Measurements from ENCODE around the gene DCX. TPM values are rescaled to one million over a fixed set of nuclear protein-coding genes. Genes with fewer than 3 reads are reported as not detected.

The DCX gene
- total and polyA plus RNA-seq, 2 of the 4 experiments (the other 2 are of a cell fraction) = not detected

- no peak overlapping the region for H3K56ac ChIP-seq (ENCODE audit: extremely low read depth, insufficient read depth, low read length)
- H3K9ac ChIP-seq (ENCODE audit: low read depth, low read length) = no peak overlapping the region
- no peak overlapping the region for H3K4me3 ChIP-seq (ENCODE audit: insufficient read depth, low read depth, low read length)
- H4K5ac ChIP-seq (ENCODE audit: low read depth, low read length) = no peak overlapping the region
- TF ChIP-seq USF2 (IDR thresholded peaks at IDR 0.05; ENCODE audit: low read depth, low read length) = no peak
- H3K23ac ChIP-seq (ENCODE audit: low read depth, low read length) = no peak overlapping the region
- ChIA-PET POLR2A (ENCODE audit: unreplicated experiment) (no interaction called here), CTCF (no interaction called here)
- no peaks in the 10 kb centered on the region for H3K9me3 ChIP-seq (ENCODE audit: control insufficient read depth, insufficient read depth, low read length)
- in situ Hi-C loops (cut with MboI; ENCODE audit: low sequenced_read_pairs) = no loop called here
- dilution Hi-C loops (cut with HindIII; ENCODE audit: low sequenced_read_pairs, unreplicated experiment) = no loop called here
- no peak overlapping the region for H2BK15ac ChIP-seq (ENCODE audit: low read depth, low read length)
- no peak overlapping the region for H3K14ac ChIP-seq (replicated peaks; ENCODE audit: low read depth, low read length)
- no peak overlapping the region for H2AK9ac ChIP-seq (replicated peaks; ENCODE audit: low read depth, low read length, poor library complexity)
- H3K27ac ChIP-seq (ENCODE audit: insufficient read depth, low read length) = no peak overlapping the region
- H3K4me1 ChIP-seq (ENCODE audit: control insufficient read depth, insufficient read depth, low read length) = no peaks in the 10 kb centered on the region
- H2BK120ac ChIP-seq (ENCODE audit: low read depth, low read length) = no peak overlapping the region
- H3K27me3 ChIP-seq (ENCODE audit: control insufficient read depth, insufficient read depth, low read length) = peaks cover 2% of the 10 kb centered on the region; the same call in 1 of the 2 replicates
- H2BK20ac ChIP-seq (ENCODE audit: low read depth, low read length) = no peak overlapping the region
- H2AK5ac ChIP-seq (ENCODE audit: low read depth, low read length) = no peak overlapping the region
- H3K79me1 ChIP-seq (ENCODE audit: low read depth in 1 of 2, low read length in 2 of 2) = no peaks in the 10 kb centered on the region
- no peak overlapping the region for H4K91ac ChIP-seq (ENCODE audit: insufficient read depth, low read depth, low read length)
- H4K20me1 ChIP-seq (ENCODE audit: insufficient read depth, low read length) = no peaks in the 10 kb centered on the region
- H3K4ac ChIP-seq (ENCODE audit: low read depth, low read length) = no peak overlapping the region
- no CpG with 5 or more reads among the region's 3 CpGs for WGBS, 2 experiments (ENCODE audit: extremely low coverage in 2 of 2, insufficient read length in 1 of 2)
- no peaks in the 10 kb centered on the region for H3K36me3 ChIP-seq (ENCODE audit: control insufficient read depth, insufficient read depth, low read length)
- no peak overlapping the region for H2BK5ac ChIP-seq (ENCODE audit: low read depth, low read length, poor library complexity, severe bottlenecking)
- no peak for DNase-seq
- no peak overlapping the region for H3K4me2 ChIP-seq (ENCODE audit: low read depth, low read length)
- H3K9me1 ChIP-seq (ENCODE audit: insufficient read depth, low read length) = no peaks in the 10 kb centered on the region
- H3K18ac ChIP-seq (ENCODE audit: low read depth, low read length) = no peak overlapping the region
- intact Hi-C loops (cut with micrococcal nuclease) = no loop called here
- H4K8ac ChIP-seq (ENCODE audit: low read depth in 2 of 2, low read length in 2 of 2) = no peak overlapping the region
- no TSS peak for BruUV-seq (replicated peaks)
- H2AFZ ChIP-seq (replicated peaks; ENCODE audit: low read length, poor library complexity) = no peak overlapping the region
- no peak for ATAC-seq (ENCODE audit: low read depth)
Measured at GRCh38 chrX:111363741-111364140, 48.3 kb downstream of the DCX start.

All from IMR-90 (cell line).